HEK293 (cell line): ENCODE measurements around the gene TRAF3IP3.

Source experiments
- CTCF ChIP-seq: fragments of 450-650 bp; formaldehyde crosslinking; IDR thresholded peaks from 2 replicates; pipeline ENCODE4 v1.5.1; 2016; ENCODE audit warnings: missing biosample characterization, missing genetic modification characterization
- HOXA7 ChIP-seq: sonication (generic); formaldehyde crosslinking; IDR thresholded peaks from 2 replicates; pipeline ENCODE4 v1.8.1; 2022; ENCODE audit warnings: missing genetic modification reagents, borderline replicate concordance
- HOXC10 ChIP-seq: sonication (generic); formaldehyde crosslinking; IDR thresholded peaks from 2 replicates; pipeline ENCODE4 v1.8.1; 2023; ENCODE audit warnings: mild to moderate bottlenecking, missing genetic modification reagents
- OSR2 ChIP-seq: fragments of 450-650 bp; formaldehyde crosslinking; IDR thresholded peaks from 2 replicates; pipeline ENCODE4 v1.5.1; 2016; ENCODE audit warnings: missing biosample characterization, missing genetic modification characterization
- PBX3 ChIP-seq: sonication (generic); formaldehyde crosslinking; IDR thresholded peaks from 2 replicates; pipeline ENCODE4 v1.8.1; 2022; ENCODE audit warnings: mild to moderate bottlenecking, moderate library complexity, missing genetic modification reagents
- ZFHX2 ChIP-seq: fragments of 450-650 bp; formaldehyde crosslinking; conservative IDR thresholded peaks from 2 replicates; pipeline ENCODE4 v1.5.1; 2016; ENCODE audit warnings: missing biosample characterization, missing genetic modification characterization
- ZNF121 ChIP-seq: fragments of 450-650 bp; formaldehyde crosslinking; IDR thresholded peaks from 2 replicates; pipeline ENCODE4 v1.5.1; 2016; ENCODE audit warnings: missing biosample characterization, missing genetic modification characterization
- ZNF239 ChIP-seq: fragments of 450-650 bp; formaldehyde crosslinking; IDR thresholded peaks from 2 replicates; pipeline ENCODE4 v1.5.1; 2016; ENCODE audit warnings: missing biosample characterization, missing genetic modification characterization
- ZNF501 ChIP-seq: fragments of 450-650 bp; formaldehyde crosslinking; IDR thresholded peaks from 2 replicates; pipeline ENCODE4 v1.5.1; 2016; ENCODE audit warnings: missing biosample characterization, missing genetic modification characterization
- ZNF580 ChIP-seq: fragments of 450-650 bp; formaldehyde crosslinking; IDR thresholded peaks from 2 replicates; pipeline ENCODE4 v1.5.1; 2016; ENCODE audit warnings: missing biosample characterization, missing genetic modification characterization
- TF ChIP-seq, protein P1 (sequence below): fragments of 450-650 bp; IDR thresholded peaks from 2 replicates; pipeline ENCODE4 v1.5.1; 2018; ENCODE audit warnings: missing biosample characterization, mild to moderate bottlenecking, missing genetic modification characterization
- TF ChIP-seq, protein P2 (sequence below): fragments of 450-650 bp; formaldehyde crosslinking; optimal IDR thresholded peaks from 2 replicates; pipeline ENCODE3; 2016; ENCODE audit warnings: missing biosample characterization, mild to moderate bottlenecking, missing genetic modification characterization

DNA sequence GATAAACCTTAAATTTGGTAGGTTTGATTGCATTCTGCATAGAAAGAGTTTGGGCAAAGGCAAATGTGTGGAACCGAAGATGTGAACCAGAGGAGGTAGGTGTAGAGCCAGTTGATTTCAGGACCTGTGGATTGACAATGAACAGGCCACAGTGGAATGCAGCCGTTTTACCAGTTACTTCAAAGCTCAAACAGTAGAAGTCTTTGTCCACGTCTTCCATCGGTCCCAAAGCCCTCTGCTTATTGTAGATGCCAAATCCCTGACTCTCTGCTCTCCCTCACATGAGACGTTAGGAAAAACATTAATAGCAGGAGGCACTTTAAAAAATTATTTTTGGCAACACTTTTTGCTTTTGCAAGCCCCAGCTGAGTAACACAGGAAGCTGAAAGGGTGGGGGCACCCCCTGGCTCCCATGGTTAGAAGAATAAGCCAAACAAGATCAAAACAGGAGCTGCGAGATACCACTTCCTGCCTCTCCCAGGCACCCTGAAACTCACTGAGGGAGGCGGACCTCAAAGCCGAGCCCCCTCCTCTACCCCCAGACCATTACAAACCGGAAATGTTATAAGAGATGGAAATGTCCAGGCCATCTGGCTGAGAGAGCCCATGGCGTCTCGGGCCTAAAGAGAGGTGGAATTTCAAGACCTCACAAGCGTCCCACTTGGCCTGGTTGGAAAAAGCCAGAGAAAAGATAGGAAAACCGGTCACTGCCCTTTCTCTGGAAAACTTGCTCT, 13.5 kb downstream of the TRAF3IP3 start:
- TF ChIP-seq, protein P1, sequence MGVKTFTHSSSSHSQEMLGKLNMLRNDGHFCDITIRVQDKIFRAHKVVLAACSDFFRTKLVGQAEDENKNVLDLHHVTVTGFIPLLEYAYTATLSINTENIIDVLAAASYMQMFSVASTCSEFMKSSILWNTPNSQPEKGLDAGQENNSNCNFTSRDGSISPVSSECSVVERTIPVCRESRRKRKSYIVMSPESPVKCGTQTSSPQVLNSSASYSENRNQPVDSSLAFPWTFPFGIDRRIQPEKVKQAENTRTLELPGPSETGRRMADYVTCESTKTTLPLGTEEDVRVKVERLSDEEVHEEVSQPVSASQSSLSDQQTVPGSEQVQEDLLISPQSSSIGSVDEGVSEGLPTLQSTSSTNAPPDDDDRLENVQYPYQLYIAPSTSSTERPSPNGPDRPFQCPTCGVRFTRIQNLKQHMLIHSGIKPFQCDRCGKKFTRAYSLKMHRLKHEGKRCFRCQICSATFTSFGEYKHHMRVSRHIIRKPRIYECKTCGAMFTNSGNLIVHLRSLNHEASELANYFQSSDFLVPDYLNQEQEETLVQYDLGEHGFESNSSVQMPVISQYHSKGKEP = no peak
- TF ChIP-seq CTCF (tag by site-specific recombination) (no peak), ZNF580 (tag by site-specific recombination) (no peak), HOXC10 (CRISPR knock-in tag) (no peak), ZNF501 (tag by site-specific recombination) (no peak), HOXA7 (CRISPR knock-in tag) (no peak), ZFHX2 (no peak), PBX3 (CRISPR knock-in tag) (no peak), OSR2 (tag by site-specific recombination) (no peak), ZNF121 (no peak), ZNF239 (tag by site-specific recombination) (no peak)
- TF ChIP-seq, protein P2, sequence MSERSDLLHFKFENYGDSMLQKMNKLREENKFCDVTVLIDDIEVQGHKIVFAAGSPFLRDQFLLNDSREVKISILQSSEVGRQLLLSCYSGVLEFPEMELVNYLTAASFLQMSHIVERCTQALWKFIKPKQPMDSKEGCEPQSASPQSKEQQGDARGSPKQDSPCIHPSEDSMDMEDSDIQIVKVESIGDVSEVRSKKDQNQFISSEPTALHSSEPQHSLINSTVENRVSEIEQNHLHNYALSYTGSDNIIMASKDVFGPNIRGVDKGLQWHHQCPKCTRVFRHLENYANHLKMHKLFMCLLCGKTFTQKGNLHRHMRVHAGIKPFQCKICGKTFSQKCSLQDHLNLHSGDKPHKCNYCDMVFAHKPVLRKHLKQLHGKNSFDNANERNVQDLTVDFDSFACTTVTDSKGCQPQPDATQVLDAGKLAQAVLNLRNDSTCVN (tag by site-specific recombination) = no peak
